ENCODE results near the gene INPP5A.
"Not testable (repeated sequence)": the region's sequence is repeated elsewhere in the genome, so short reads cannot be mapped to it uniquely, and the experiment has no call there.

The INPP5A gene

DNA sequence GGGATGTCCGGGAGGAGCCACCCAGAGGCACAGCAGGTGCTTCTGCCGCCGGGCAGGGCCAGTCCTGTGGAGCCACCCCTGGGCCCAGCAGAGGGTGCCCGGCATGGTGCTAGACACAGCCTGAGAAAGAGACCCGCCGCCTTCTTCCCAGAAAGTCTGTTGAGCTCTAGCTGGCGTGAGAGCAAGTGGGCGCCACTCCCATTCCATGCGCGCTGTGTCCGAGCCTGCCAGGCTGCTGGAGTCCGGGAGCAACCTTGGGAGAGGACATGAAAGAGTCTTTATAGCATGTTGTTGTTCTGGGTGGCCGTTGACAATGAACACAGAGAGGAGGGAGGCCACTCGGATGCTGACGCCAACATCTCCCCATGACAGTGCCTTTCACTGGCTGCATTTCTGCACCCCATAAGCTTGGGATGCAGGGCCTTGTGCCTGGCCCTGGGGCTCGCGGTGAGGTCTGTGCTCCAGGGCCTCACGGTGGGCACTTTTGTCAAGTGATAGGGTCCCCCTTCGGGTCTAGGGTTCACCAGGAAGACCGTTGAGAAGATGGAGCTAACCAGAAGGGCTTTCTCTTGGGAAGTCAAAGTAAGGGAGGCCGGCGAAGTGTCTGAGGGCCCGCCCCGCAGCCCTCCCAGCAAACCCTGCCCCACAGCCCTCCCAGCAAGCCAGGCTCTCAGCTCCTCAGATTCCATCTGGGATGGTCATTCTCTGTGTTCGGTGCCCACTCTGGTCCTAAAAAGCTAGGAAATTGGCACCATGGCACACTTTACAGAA, 201.1 kb downstream of the INPP5A start:
- no peak overlapping the region for H3K27ac ChIP-seq
- TF ChIP-seq, protein P1, sequence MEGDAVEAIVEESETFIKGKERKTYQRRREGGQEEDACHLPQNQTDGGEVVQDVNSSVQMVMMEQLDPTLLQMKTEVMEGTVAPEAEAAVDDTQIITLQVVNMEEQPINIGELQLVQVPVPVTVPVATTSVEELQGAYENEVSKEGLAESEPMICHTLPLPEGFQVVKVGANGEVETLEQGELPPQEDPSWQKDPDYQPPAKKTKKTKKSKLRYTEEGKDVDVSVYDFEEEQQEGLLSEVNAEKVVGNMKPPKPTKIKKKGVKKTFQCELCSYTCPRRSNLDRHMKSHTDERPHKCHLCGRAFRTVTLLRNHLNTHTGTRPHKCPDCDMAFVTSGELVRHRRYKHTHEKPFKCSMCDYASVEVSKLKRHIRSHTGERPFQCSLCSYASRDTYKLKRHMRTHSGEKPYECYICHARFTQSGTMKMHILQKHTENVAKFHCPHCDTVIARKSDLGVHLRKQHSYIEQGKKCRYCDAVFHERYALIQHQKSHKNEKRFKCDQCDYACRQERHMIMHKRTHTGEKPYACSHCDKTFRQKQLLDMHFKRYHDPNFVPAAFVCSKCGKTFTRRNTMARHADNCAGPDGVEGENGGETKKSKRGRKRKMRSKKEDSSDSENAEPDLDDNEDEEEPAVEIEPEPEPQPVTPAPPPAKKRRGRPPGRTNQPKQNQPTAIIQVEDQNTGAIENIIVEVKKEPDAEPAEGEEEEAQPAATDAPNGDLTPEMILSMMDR (conservative IDR thresholded peaks at IDR 0.05), result no peak
- no peak for TF ChIP-seq ZFX (IDR thresholded peaks at IDR 0.05)

DNA sequence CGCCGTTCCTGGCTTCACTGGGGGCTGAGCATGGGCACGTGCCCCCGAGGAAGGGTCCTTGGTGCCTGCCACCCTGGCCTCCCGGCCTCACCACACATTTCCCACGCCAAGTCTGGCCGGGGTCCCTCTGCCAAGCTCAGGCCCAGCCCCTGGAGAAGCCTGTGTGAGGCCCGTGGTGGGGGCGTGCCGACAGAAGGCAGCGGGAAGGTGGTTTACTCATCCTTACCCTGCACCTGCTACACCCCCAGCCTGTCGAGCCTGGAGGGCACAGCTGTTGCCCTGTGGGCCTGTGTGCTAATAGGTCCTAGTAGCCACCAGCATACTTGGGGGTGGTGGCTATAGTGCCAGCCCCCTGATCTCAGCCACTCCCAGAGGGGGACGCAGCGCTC, 201.6 kb downstream of the INPP5A start:
- H3K27ac ChIP-seq, result no peak overlapping the region
- TF ChIP-seq ZFX (IDR thresholded peaks at IDR 0.05), result no peak
- TF ChIP-seq, protein P1 (conservative IDR thresholded peaks at IDR 0.05), result no peak

DNA sequence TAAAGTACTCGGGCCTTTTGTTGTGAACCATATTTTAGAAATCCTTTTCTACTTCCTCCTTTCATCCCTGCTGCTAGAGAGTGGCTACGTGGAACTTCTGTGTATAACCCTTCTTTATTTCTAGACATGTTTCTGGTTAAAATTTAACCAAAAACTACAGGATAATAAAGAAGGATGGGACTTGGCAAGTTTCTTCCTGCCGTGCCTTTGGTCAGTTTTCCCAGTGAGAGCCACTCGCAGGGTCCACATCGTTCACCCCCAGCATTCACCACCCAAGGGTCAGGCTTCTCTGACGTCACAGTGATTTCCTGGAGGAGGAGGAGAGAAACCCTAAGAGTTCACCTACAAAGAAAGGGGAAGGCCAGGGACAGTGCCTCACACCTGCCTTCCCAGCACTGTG, 203.0 kb downstream of the INPP5A start:
- no peak for TF ChIP-seq ZFX (IDR thresholded peaks at IDR 0.05)
- TF ChIP-seq, protein P1 (conservative IDR thresholded peaks at IDR 0.05), result no peak
- H3K27ac ChIP-seq, result no peak overlapping the region

DNA sequence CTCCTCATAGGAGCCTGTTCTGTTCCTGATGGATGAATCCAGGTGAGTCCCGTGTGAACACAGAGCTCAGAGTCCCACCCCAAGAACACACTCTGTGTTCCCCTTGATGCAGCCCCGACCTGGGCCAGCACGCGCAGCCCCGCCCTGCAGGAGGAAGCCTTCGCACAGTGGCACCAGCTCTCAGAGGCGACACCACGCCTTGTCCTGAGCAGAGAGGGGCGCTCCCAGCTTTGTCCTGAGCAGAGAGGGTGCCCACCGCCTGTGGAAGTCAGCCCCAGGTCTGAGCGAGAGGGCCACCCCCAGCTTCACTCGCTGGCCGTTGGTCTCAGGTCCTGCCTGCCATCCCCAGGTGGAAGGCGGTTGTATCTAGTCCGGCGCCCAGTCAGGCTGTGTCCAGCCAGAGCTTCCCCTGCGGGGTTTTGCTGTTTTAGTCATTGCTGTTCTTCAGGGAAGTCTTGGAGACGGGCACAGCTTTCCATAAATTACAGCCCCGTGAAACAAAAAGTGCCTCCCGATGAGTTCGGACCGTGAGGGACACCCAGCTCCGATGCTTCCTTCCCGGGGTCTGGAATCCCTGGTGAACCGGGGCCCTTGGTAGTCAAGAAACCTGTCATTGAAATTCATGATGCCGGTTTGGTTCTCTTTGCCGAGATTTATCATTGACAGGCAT, 204.7 kb downstream of the INPP5A start:
- TF ChIP-seq, protein P1 (conservative IDR thresholded peaks at IDR 0.05), result no peak
- no peak for TF ChIP-seq ZFX (IDR thresholded peaks at IDR 0.05)
- H3K27ac ChIP-seq, result no peak overlapping the region

DNA sequence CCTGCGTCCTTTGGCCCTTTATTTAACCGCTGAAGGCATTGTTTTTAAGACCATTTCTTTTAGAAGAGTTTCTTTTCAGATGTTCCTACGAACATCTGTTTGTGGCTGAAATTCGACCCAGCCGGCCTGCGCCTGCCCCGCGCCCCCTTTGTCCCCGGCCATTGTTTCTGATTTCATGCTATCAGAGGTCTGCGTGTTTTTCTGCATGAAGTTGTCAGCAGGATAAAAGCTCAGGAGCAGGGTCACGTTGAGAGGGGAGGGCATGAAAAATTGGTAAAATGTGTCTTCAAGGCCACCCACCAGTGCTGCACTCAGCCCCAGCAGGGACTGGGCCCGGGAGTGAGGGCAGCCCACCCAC, 205.2 kb downstream of the INPP5A start:
- no peak overlapping the region for H3K27ac ChIP-seq
- TF ChIP-seq ZFX (IDR thresholded peaks at IDR 0.05), result no peak
- TF ChIP-seq, protein P1 (conservative IDR thresholded peaks at IDR 0.05), result no peak

DNA sequence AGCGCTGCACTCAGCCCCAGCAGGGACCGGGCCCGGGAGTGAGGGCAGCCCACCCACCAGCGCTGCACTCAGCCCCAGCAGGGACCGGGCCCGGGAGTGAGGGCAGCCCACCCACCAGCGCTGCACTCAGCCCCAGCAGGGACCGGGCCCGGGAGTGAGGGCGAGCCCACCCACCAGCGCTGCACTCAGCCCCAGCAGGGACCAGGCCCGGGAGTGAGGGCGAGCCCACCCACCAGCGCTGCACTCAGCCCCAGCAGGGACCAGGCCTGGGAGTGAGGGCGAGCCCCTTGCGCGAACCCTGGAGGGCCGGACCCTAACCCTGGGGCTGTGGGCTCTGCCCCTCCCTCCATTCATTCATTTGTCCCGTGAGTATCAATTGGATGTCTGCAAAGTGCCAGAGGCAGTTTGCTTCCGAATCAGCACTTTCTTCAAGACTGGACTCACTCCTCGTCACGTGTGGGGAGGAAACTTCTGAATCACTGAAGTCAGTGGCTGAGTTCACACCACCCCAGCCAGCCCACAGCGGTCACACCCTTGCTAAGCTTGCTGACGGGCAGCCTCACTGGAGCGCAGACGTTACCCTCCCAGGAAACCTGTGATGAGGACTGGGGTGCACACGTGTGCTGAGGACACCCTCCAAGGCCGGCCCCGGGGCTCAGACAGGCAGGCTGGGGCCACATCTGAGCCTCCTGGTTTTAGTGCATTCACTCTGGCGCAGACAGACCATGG, 205.8 kb downstream of the INPP5A start:
- H3K27ac ChIP-seq, result not testable (repeated sequence)

DNA sequence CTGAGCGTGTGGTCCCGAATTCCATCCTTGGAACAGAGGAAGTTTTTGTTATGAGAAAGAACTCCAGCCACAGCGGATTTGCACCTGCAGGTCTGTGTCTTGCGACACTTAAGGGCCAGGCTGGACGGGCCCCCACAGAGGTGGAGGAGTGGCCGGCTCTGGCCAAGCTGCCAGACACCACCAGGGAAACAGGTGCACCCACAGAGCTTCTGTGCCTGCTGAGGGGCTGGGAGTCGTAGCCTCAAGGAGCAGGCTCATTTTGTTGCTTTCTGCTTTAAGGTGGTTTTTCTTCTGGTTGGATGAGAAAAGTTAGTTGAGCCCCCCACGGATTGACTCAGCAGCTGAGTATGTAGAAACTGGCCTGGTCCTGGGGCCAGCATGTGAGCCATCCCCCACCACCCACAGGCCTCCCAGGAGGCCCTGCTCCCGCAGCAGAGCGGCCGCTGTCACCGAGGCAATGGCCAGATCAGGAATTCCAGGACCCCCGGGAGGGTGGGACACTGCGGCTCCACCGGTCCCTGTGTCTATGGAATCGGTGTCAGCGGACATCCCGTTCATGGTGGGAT, 206.4 kb downstream of the INPP5A start:
- TF ChIP-seq ZFX (IDR thresholded peaks at IDR 0.05), result no peak
- TF ChIP-seq, protein P1 (conservative IDR thresholded peaks at IDR 0.05), result no peak
- no peak overlapping the region for H3K27ac ChIP-seq
